ENCODE results near the gene KCND3. TPM values are rescaled to one million over a fixed set of nuclear protein-coding genes. Genes with fewer than 3 reads are reported as not detected.

The KCND3 gene
- total and polyA plus RNA-seq, 2 experiments from 2014 or later: 0.10 to 0.18 TPM

- Histone ChIP-seq H3K4me2 (no peak overlapping the region), H4K20me1 (replicated peaks; ENCODE audit: insufficient read depth) (no peaks in the 10 kb centered on the region), H2AFZ (no peak overlapping the region; the same call in 1 of the 2 replicates), H3K27ac (ENCODE audit: low read depth) (no peak overlapping the region), H3K36me3 (ENCODE audit: insufficient read depth) (no peaks in the 10 kb centered on the region), H3F3A (replicated peaks; ENCODE audit: low read depth) (no peaks in the 10 kb centered on the region), H3K4me3 (no peak overlapping the region), H3K4me1 (ENCODE audit: insufficient read depth) (no peaks in the 10 kb centered on the region), H3K27me3 (ENCODE audit: insufficient read depth) (no peaks in the 10 kb centered on the region), H3K9me2 (ENCODE audit: insufficient read depth) (no peaks in the 10 kb centered on the region), H3K79me2 (replicated peaks; ENCODE audit: insufficient read depth) (no peaks in the 10 kb centered on the region)
- H3K27ac Mint-ChIP-seq: no peak overlapping the region
- no peaks in the 10 kb centered on the region for H3K9me3 Mint-ChIP-seq
- H3K27me3 Mint-ChIP-seq (ENCODE audit: insufficient read depth, low read depth, poor library complexity): peaks cover 2% of the 10 kb centered on the region
- DNase-seq (ENCODE audit: low spot score) (no peak), ATAC-seq (no peak)
- TF ChIP-seq ETS1 (IDR thresholded peaks at IDR 0.05): no peak
- TF ChIP-seq JUNB (IDR thresholded peaks at IDR 0.05; ENCODE audit: unreplicated experiment): no peak
- no peak for TF ChIP-seq ZNF114 (CRISPR knock-in tag; IDR thresholded peaks at IDR 0.05)
- TF ChIP-seq EZH2 (IDR thresholded peaks at IDR 0.05; ENCODE audit: low read depth, unreplicated experiment): no peak
- no peak for TF ChIP-seq EZH2phosphoT487 (IDR thresholded peaks at IDR 0.05; ENCODE audit: unreplicated experiment)
- no peak for TF ChIP-seq ZNF462 (CRISPR knock-in tag; IDR thresholded peaks at IDR 0.05)
- no peak for TF ChIP-seq CREB1 (CRISPR knock-in tag; IDR thresholded peaks at IDR 0.05; ENCODE audit: low read depth)
- no peak for TF ChIP-seq NANOG (IDR thresholded peaks at IDR 0.05; ENCODE audit: borderline replicate concordance)
- no peak for TF ChIP-seq REST (IDR thresholded peaks at IDR 0.05; ENCODE audit: unreplicated experiment)
- TF ChIP-seq CTCF (conservative IDR thresholded peaks at IDR 0.05; ENCODE audit: low read depth in 2 of 2): no peak
- no peak for TF ChIP-seq ZNF331 (CRISPR knock-in tag; IDR thresholded peaks at IDR 0.05; ENCODE audit: low read depth)
- no peak for TF ChIP-seq STAT1 (IDR thresholded peaks at IDR 0.05; ENCODE audit: unreplicated experiment)
- no peak for TF ChIP-seq POLR2AphosphoS5 (IDR thresholded peaks at IDR 0.05; ENCODE audit: low read depth)
- peaks cover 11% of the 10 kb centered on the region for H3K4me1 Mint-ChIP-seq
- H3K4me3 Mint-ChIP-seq: no peak overlapping the region
- no peaks in the 10 kb centered on the region for H3K36me3 Mint-ChIP-seq (ENCODE audit: low read depth)
Observed at GRCh38 chr1:111862599-111862998, 126.9 kb downstream of the KCND3 start.
